Smooth muscle cell of the brain vasculature (primary cell): Measurements from ENCODE around the gene LDB2.

Experiments
- DNase-seq: peaks from one replicate; pipeline ENCODE4 v3.0.0-alpha.2; 2012; ENCODE audit warnings: low read depth, low spot score

Gene LDB2

DNA sequence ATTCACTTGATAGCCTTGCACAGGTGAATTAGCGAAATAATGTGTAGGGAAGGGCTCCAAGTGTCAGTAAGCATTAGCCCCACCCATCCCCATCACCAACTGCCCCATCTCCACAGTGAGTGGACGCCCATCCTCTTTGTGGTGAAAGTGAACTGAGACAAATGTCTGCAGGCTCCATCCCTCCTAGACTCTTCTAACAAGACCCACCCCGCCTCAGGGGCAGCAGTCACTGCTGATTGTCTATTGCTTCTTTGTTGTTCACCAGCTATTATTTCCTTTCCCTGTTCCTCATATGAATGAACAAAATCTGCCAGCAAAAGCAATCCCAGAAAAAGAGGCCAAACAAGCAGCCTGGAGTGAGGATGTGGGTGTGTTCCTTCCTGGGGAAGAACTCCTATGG, 96.4 kb downstream of the LDB2 start:
- DNase-seq: no peak

DNA sequence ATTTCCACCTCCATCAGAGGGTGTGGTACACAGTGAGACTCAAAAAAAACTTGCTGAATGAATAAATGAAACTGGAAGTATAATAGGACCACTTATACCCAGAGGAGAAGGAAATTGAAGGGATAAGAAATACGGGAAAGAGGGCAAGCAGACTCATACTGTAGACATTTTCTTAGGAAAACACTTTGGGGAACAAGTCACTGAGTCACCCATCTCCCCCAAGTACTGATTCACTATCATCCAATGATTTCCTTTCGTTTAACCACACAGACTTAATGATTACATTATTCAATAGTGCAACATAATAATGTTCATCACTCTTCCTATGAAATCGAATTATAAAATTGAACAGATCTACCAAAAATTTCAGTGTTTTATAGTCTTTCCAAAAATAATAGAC, 97.1 kb downstream of the LDB2 start:
- no peak for DNase-seq

DNA sequence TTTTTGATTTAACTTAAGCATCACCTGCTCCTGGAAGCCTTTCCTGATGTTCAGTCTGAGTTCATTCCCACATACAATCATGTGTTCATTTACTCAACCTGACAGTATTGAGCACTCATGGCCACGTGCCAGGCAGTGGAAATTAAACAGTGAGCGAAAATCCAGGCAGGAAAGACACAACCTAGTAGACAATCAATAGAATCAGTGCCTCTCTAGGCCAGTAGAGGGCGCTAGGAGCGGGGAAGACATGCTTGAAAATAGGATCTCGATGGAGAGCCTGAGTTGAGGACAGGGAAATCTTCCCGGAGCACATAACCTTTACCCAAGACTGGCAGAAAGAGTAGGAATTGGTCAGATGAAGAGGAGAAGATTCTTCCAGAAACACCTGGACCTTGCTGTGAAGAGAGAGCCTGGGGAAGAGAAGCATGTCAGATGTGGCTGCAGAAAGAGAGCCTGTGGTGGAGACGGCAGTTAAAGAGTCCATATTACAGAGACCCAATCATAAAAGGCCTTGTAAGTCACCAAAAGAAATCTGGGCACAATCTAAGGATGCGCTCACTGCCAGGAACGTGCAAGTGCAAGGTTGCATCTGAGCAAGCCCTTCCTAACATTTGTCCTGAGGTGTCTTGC, 103.5 kb downstream of the LDB2 start:
- DNase-seq: peak; percentile 40

DNA sequence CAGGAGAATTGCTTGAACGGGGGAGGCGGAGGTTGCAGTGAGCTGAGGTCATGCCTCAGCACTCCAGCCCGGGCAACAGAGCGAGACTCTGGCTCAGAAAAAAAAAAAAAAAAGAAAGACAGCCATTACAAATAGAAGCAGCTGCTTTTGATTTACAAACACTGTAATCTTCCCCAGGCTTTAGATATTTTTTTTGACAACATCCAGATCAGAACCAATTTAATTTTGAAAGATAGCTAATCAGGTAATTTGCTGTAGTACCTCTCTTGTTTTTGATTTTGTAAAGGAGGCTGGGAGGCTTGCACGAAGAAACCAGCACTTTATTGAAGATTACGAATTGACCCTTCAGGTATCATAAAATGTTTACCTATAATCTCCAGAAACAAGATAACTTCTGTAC, 107.0 kb downstream of the LDB2 start:
- no peak for DNase-seq

DNA sequence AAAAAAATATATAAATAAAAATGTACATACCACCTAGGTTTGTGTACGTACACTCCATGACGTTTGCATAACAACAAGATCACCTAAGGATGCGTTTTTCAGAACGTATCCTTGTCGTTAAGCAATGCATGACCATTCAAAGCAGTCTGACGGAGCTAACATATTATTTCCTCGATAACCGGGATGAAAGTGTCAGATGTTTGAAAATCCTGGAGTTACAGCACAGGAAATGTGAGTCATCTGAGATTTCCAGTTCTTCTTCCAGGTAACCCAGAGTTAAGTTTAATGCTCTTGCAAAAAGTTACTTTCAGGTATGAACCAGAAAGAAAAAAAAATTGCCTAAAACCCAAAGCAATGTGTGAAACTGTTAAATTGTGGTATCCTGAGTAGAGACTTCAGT, 107.9 kb downstream of the LDB2 start:
- no peak for DNase-seq

DNA sequence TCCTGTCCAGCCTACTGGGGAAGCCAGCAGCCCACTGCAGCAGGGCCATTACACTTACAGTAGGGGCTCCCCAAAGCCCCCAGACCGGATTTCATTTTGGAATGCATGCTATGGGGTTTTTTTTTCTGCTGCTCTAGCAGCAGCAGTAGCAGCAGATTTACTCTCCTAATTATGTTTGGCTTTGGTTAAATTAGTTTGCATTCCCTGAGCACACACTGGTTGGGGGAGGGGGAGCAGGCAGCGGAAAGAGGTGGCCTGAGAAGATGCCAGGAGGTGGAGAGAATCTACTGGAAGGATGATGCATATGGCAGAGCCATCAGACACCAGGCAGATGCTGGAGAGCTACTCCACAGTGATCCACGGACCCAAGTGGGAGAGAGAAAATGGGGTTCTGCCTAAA, 109.6 kb downstream of the LDB2 start:
- DNase-seq: no peak

DNA sequence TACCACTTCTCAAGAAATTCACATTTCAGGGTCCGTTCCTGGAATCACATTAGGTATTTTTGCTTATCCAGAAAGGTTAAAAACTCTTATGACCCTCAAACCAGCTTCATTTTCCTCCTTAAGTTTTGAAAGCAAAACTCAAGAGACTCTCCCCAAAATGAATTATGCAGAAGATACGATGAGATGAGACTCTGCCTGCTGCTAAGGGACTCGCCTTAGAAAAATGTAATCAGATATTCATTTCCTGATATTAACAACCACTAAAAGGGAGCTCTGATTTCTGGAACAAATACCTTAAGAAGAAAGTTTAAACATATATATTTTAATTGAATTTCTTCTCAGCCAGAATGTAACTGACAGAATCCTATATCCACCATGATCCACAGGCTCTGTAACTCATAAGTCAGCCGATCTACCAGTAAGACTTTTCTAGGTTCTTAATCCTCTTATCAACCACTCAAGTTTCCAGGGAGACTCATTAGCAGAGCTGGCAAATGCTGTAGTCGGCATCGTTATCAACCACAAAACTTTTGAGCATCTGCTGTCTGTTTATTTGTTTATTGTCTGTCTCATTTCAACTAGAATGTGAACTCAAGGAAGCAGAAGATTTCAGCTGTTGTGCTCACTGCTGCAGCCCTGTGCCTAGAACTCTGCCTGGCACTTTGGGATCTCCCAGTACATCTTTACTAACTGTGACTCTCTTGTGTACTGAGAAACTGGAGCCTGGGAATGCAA, 112.5 kb downstream of the LDB2 start:
- no peak for DNase-seq

DNA sequence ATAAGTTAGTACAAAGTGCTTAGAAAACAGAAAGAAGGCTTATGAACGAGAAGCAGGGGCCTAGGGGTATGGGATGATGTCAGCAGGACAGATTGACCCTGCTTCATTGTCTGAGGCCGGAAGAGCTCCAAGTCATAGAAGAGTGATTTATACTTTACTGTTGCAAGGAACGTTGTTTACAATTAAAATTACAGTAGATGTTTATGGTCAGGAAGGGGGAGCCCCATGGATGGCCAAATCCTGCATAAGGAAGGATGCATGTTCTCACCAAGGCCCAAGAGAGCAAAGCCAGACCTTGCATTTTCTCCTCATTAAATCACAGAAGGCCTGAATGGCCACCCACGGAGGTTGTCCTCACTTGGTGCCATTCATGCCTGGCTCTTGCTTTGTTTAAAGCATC, 115.3 kb downstream of the LDB2 start:
- DNase-seq: no peak

DNA sequence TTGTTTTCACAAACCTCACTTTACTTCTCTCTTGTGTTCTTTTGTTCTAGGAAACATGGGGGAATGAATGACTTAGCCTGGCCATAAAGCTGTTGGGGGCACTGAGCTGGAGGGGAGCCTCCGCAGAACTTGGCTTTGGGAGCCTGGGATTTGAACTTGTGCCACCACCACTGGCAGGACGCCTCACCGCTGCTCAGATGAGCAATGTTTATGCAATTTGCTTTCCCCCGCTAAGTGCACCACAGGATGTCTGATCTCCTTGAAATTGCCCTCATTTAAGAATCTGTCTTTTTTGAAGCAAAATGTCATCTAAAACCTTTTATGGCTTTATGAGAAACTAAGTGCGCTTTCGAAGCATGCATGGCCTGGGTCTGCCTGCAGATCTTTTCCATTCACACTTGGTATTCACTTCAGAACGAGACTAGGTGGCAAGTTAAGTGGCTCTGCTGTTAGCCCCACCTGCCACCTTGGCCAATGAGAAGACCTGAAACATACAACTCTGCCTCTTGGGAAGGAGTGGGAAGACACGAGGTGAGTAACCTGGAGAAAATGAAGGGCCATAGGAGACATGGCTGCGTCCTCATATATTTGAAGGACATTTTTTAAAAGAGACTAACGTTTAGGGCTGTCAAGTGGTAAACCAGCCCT, 119.3 kb downstream of the LDB2 start:
- DNase-seq: peak; percentile 75

DNA sequence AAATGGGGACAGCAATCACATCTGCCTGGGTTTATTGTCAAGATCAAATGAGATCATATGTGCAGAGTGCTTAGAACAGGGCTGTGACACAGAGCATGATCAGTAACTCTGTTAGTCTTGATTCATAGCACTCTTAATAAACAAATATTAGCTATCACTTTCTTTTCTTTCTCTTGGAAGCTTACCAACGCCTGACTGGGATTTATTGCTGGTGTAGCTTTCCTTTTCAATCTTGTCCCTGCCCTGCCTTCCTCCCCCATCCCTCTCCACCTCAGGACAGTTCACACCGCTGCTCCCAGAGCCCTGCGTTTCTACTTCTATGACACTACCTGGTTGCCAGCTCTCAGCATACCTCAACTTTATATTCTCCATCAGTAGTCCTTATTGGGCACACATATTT, 120.7 kb downstream of the LDB2 start:
- DNase-seq: no peak

DNA sequence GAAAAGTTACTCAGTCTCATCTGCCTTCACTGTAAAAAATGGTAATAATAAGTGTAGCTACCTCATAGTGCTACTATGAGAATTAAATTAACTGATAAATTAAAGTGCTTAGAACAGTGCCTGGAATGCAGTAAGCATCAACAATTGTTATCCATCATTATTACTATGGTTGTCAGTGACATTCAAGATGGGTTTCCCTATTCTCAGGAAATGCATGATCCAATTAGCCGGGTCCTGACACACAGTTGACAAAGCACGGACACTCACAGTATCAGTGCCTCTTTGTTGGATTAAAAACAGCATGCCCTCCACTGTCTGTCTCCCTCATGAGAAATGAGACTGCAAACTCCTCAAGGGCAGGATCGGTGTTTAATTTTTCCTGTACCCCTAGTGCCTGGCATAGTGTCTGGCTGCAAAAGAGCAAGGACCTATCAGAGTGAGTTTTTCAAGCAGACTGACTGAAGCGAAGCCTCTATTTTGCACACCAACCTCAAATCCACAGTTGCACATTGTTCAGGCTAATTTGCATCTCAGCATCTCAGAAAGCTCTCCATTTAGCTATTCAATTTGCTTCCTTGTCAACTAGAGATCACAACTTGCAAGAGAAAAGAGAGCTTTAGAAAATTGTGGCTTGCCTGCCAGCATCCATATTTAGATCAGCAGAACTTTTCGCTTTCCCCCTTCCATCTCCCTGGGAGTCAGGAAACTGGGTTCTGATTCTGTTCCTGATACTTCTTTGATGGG, 122.9 kb downstream of the LDB2 start:
- DNase-seq: no peak

DNA sequence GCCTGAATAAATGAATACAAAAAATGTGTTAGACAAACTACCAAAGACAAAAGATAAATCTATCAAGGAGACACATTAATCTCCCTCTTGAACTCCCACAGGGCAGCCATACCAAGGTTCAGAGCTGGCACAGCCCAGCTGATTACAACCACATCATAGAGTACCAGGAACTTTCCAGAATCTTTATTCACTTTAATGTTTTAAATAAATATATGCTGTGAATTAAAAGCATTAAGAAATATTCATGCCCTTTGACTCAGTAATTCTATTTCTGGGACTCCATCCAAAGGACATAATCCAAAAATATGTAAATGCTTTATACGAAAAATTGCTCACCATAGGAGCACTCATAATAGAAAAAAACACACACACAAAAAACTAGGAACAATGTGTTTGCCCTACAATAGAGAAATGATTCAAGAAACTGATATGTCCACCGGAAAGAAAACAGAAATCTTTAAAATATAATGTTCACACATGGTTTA, 126.0 kb downstream of the LDB2 start:
- no peak for DNase-seq

DNA sequence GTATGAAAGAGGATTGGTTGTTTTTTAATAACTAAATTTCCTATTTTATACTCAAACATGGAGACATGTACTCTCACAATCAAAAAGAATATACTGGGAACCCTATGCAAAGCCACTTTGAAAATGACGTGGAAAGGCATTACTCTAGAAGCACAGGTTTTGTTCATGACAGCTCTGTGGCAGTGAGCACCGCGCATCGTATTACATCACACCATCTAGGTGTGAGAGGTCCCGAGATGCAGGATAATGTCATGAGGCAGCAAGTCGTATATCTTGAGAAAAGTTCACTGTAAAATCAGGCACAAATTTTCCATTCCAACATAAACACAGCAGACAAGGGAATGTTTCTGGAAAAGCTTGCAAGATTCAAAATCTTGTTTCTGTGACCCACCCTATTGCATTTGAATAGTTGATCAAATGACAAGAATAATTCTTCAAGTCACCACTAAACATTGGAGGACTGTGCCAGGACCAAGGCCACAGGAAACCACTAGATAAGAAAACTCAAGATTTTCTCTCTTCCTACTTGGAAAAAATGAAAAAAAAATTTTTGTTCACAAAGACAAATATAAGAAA, 127.6 kb downstream of the LDB2 start:
- DNase-seq: no peak

DNA sequence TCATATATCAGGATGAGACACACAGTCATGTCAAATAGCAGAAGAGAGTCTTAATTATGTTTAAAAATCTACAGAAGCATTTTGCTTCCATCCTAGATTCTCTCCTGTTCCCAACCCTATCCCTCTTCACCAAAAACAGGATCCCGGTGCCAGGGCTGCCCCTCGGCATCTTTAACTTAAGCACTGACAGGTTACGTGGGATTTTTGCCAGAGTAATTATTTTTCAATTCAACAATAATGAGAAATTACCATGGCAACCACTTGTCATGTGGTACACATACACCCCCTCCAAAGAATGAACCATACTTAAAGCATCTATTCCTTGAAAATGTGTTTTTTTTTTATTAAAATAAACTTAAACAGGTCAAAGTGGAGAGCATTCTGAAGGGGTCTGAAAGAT, 130.6 kb downstream of the LDB2 start:
- no peak for DNase-seq

DNA sequence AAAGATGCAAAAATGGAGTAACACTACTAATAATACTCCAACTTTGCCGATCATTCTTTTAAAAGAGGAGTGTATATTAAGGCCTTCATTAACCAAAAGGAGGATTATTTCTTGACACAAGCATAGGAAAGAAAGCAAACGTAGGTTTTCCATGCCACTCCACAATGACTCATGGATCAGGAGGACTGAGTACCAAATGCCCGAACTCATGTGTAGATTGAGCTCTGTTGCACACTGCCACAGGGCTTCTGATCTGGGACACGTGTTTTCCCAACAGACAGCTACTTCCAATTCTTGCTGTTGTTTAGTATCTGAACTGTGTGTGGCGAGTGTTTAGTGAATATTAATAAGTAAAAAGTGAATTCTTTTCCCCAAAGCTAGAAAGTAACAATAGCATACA, 131.2 kb downstream of the LDB2 start:
- DNase-seq: no peak

DNA sequence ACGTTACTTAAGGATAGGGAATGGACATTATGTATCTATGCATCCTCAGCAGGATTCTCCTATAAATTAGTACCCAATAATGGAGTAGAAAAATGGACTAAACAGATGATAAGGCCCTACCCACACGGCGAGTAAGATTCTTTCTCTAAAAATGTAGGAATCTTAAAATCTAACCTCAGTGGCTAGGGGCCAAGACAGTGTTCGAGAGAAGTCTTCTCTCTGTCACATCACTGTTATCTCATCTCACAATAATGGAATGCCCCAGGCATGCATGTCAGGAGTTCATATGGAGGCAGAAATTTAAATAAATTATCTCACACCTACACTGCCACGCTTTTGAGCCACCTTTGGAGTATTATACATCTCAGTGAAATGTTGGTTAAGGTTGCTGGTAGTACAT, 132.9 kb downstream of the LDB2 start:
- DNase-seq: no peak

DNA sequence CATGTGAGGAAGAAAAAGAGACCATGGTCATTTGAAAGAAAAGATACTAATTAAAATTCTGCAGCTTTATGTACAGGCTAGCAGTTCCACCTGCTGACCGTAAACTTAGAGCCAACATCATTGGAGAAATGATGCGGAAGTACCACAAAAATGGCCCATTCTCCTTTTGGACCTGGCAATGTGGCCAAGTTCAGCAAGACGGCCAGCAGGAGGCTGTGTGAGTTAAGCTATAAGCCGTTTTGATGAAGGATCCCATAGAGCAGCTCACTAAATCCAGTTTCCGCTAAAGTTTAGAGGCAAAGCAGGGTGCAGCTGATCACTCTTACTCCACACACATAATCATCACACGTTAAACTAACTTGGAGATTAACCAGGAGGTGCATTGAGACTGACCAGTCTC, 133.8 kb downstream of the LDB2 start:
- DNase-seq: no peak

DNA sequence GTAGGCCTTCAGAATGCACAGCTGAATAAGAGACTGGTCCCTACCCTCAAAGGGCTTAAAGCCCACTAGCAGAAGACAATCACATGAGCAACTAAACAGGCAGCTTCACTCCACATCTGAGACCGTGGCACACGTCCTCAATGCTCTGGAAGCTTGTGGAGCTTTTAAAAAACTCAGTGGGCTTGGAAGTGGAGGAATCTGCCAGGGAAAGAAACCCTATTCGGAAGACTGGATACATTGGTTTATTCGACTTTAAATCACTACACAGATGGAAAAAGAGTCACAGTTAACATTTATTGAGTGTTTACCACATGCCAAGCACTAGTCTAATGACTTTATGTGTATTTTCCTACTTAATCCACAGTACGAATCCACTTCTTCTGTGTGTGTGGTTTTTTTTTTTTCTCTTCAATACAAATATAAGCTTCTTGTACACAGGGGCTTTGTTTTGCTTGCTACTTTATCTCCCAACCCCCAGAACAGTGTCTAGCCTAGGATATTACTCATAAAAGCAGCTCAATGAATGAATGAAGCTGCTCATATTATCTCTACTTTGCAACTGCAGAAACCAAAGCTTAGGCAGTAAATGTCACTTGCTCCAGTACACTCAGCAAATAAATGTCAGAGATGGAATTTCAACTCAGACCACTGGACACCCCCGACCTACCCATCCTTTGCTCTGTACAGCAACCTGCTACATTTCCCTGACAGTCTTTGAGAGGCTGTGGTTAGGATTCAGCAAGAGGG, 137.7 kb downstream of the LDB2 start:
- no peak for DNase-seq

DNA sequence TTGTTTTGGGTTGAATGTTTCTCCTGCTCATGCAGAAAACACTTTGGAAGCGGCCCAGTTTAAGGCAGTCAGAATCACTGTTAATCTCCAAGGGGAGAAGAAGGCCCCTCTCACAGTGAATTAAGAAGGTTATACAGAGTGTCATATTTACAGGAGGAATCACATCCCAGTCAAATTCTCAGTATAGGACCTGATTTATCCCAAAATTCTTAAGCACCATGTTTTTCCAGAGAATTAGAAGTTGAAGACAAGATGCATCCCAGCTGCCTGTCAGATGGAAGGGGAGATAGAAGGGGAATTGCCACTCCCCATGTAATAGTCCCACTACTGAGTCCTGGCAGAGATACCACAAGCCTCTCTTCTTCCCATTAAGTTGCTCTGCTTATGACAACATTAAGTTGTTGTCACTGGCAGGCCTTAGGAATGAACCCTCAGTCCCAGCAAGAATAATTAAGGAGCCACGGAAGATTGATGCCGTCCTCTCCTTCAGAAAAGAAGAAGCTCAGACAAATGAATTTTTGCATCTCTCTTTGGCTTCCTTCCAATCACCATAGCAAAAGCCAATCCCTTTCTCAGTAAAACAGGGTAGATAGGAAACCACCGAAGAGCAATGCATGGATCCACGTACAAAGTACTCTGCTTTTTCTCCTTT, 138.4 kb downstream of the LDB2 start:
- DNase-seq: no peak

DNA sequence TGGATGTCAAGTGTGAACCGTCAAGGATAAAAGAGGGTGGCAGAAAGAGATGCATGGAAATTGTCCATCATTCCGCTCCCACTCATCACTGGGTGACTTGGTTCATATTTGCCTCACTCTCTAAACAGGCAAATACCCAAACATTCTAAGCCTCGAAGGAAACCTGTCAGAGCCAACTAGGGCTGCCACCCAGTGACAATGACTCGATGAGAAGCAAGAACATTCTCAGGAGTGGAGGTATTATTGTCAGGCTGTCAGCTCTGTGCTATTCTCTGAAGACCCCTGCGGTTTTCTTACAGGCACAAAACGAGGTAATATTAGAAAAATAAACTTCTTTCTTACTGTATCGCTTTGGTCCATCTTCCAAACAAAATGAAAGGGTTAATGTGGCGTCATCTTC, 139.6 kb downstream of the LDB2 start:
- no peak for DNase-seq

DNA sequence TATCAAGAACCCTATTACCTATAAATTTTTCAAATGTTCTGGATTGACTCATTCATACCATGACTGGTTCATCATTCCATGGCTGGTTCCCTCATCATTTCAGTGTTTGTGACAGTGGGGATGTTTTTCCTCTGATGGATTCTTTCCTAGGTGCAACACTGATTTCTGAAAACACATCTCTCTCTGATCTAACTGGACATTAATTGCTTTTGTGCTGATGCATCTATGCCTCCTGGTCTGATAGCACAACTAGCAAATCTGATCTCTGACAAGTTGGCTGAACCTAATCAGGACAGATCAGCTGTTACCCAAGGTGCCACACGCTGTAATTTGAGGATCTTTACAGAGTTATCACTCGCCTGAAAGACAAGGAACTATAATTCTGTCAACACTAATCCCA, 140.2 kb downstream of the LDB2 start:
- DNase-seq: no peak
